Esophagus muscularis mucosa (tissue), 4 donors: Measurements from ENCODE around the gene ZFC3H1. TPM values are rescaled to one million over a fixed set of nuclear protein-coding genes. Genes with fewer than 3 reads are reported as not detected.

Experiments
- DNase-seq: peaks from one replicate; pipeline ENCODE4 v3.0.0-alpha.2; 2017; ENCODE audit errors: extremely low spot score
- H3K27ac ChIP-seq, 4 donors: fragments of 200-600 bp; sonication (generic); replicated peaks in 1 of 4; 1 replicate in 3 of 4; 2 replicates in 1 of 4; pipeline ENCODE4 v1.5.1; 2016 to 2019; ENCODE audit warnings: mild to moderate bottlenecking in 1 of 4
- H3K27me3 ChIP-seq, 4 donors: fragments of 200-600 bp; sonication (generic); one replicate each; pipeline versions ENCODE4 v1.5.1 to v1.6.0; 2016 to 2019
- H3K36me3 ChIP-seq, 4 donors: fragments of 200-600 bp; sonication (generic); one replicate each; pipeline ENCODE4 v1.5.1; 2016 to 2019
- H3K4me1 ChIP-seq, 4 donors: fragments of 200-600 bp; sonication (generic); one replicate each; pipeline ENCODE4 v1.5.1; 2016 to 2019
- H3K4me3 ChIP-seq, 4 donors: fragments of 200-600 bp; sonication (generic); 1 replicate in 2 of 4; 2 replicates in 2 of 4; pipeline ENCODE4 v1.5.1; 2016 to 2019; ENCODE audit warnings: mild to moderate bottlenecking in 4 of 4, moderate library complexity in 1 of 4
- H3K9me3 ChIP-seq, 4 donors: fragments of 200-600 bp; sonication (generic); 1 replicate in 3 of 4; 2 replicates in 1 of 4; pipeline ENCODE4 v1.5.1; 2016 to 2019
- CTCF ChIP-seq, 3 experiments: fragments of 200-600 bp in 2 of 3; fragments of 450-650 bp in 1 of 3; sonication (generic) in 2 of 3; IDR thresholded peaks; one replicate each; pipeline ENCODE4 v1.5.1; 2017 to 2019; ENCODE audit warnings: antibody characterized with exemption in 3 of 3, mild to moderate bottlenecking in 2 of 3, moderate library complexity in 1 of 3
- EP300 ChIP-seq: sonication (generic); formaldehyde crosslinking; IDR thresholded peaks from one replicate; pipeline ENCODE4 v1.6.1; 2017; ENCODE audit warnings: antibody characterized with exemption
- POLR2A ChIP-seq: fragments of 450-650 bp; IDR thresholded peaks from one replicate; pipeline ENCODE4 v1.6.1; 2017; ENCODE audit warnings: antibody characterized with exemption, moderate library complexity, mild to moderate bottlenecking, low read depth
- POLR2AphosphoS5 ChIP-seq, 2 donors: sonication (generic); formaldehyde crosslinking; IDR thresholded peaks; one replicate each; pipeline ENCODE4 v1.6.1; 2017; ENCODE audit warnings: antibody characterized with exemption in 2 of 2
- WGBS: methylation state at CpG from one replicate; pipeline ENCODE4 v1.1.5; 2018; 5-methylcytosine and 5-hydroxymethylcytosine counted together
- intact Hi-C: fragments of 100-400 bp; cut with DNase I; formaldehyde crosslinking; loops from one replicate; pipeline ENCODE4 v1.15.1; 2023
- small RNA-seq, 3 donors: library from RNA; depleted of rRNA; stranded (forward); fragments of <200 nt; gene quantifications; one replicate each; pipeline ENCODE3, GENCODE V24; 2016
- total RNA-seq, 4 donors: library from RNA; depleted of rRNA; stranded (reverse); fragments of >200 nt; gene quantifications; one replicate each; pipeline versions ENCODE4 v1.1.0 to v1.2.1, GENCODE V29; 2016

ZFC3H1 gene
- total RNA-seq, 4 donors from 2014 or later = 19.4 to 44.0 (median 25.9) TPM

GRCh38 chr12:71565535-71565934 lies 98.1 kb downstream of the ZFC3H1 start:
- Histone ChIP-seq H3K27ac (no peak overlapping the region), H3K36me3 (no peaks in the 10 kb centered on the region), H3K9me3 (no peaks in the 10 kb centered on the region), H3K4me1 (no peaks in the 10 kb centered on the region), H3K27me3 (peaks cover 0 to 6% (median 0%) of the 10 kb centered on the region in 4 donors), H3K4me3 (no peak overlapping the region)
- no peak for DNase-seq
- no peak for TF ChIP-seq EP300
- intact Hi-C loops = no loop called here
- WGBS = 58% methylated on average over 1 of the region's 1 CpG

DNA sequence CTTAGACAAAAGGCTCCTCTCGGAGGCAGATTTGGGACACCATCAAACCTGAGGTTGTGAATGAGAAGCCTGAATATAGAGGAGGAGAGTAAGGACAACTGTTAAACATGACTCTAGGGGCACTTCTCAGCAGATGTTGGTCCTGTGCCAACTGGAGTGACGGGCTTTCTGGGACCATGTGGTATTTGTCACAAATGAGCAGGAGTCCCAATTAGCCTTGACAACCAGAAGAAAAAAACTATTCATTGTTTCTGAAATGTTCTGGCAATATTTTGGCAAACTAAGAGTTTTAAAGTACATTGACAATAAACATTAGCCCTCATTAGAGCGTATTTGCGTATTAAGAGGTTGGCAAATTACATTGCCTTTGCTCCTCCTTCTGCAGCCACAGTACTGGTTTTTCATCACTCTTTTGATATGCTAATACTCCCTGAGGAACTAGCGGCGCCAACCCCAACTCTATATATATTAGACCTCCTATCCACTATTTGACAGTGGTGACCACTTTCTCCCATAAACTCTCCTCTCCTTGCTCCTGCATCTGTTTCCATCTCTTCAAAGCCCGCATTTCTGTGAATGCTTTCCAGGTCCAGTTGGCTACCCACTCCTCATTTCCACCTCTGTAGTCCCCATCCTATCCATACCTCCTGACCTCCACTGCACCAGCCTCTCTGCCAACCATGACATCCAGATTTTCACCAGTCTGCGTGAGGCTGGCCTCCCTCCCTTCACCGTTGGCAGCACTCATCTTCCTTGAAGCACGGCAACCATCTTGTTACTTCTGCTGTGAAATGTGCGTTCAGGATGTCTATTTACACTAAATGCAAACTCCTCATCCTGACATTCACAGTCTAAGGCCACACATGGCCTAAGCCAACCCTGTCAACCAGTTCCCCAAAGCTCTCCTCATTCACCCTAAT lies 100.7 kb downstream of the ZFC3H1 start:
- no peaks in the 10 kb centered on the region for H3K36me3 ChIP-seq
- no peak overlapping the region for H3K4me3 ChIP-seq
- no peak overlapping the region for H3K27ac ChIP-seq
- TF ChIP-seq CTCF (IDR thresholded peaks at IDR 0.05) (no peak), POLR2A (no peak), POLR2AphosphoS5 (IDR thresholded peaks at IDR 0.05) (no peak), EP300 (no peak)
- intact Hi-C loops = no loop called here
- no peaks in the 10 kb centered on the region for H3K27me3 ChIP-seq
- H3K4me1 ChIP-seq = no peaks in the 10 kb centered on the region
- 68% methylated on average over 11 of the region's 11 CpGs for WGBS
- H3K9me3 ChIP-seq = no peaks in the 10 kb centered on the region
- DNase-seq = no peak

Small RNAs within 50 kb of the gene (small RNA-seq; reads per million reads assigned to genes)
- gene RF00560 = 0 reads per million in 3 donors

Other genes with a start within 250 kb of the ZFC3H1 start
- under 1 TPM in 3 of 4 donors, not detected in 1; under 0.01 to 0.39 (median 0.34) TPM for gene LGR5, start 224.1 kb downstream of the ZFC3H1 start, total RNA-seq
- gene THAP2, start 453 bp upstream of the ZFC3H1 start, total RNA-seq = 1 to 10 TPM; 3.3 to 5.1 (median 3.7) TPM
- 10 to 100 TPM in 3 of 4 donors, 1 to 10 TPM in 1; 9.6 to 24.2 (median 16.6) TPM for gene TMEM19, start 22.2 kb upstream of the ZFC3H1 start, total RNA-seq
- 10 to 100 TPM; 15.0 to 36.9 (median 31.7) TPM for gene RAB21, start 91.0 kb upstream of the ZFC3H1 start, total RNA-seq
- gene TBC1D15, start 175.9 kb upstream of the ZFC3H1 start, total RNA-seq = 10 to 100 TPM; 20.8 to 41.7 (median 30.3) TPM